ENCODE measurements around the gene RELL2.
A peak's percentile ranks its signal among the peaks of the same experiment; 100 is the strongest.

RELL2 gene

GRCh38 chr5:141668601-141669265 is 31.9 kb downstream of the RELL2 start:
- DNase-seq: peak in 35 of 42 donors; percentile 33 to 88 (median 59)
- intact Hi-C loops (cut with DNase I): no loop called here

- DNase-seq: peak in 7 of 42 donors; percentile 13 to 52 (median 44)
- intact Hi-C loops (cut with DNase I): no loop called here
Measured at GRCh38 chr5:141669520-141669919, 32.7 kb downstream of the RELL2 start.

GRCh38 chr5:141672071-141672840 is 35.5 kb downstream of the RELL2 start:
- intact Hi-C loops (cut with DNase I): no loop called here
- DNase-seq: no peak

GRCh38 chr5:141672841-141673813 is 36.3 kb downstream of the RELL2 start:
- intact Hi-C loops (cut with DNase I): no loop called here
- peak in 40 of 42 donors; percentile 23 to 83 (median 57) for DNase-seq

- DNase-seq: no peak
- intact Hi-C loops (cut with DNase I): no loop called here
Measured at GRCh38 chr5:141674747-141675146, 38.0 kb downstream of the RELL2 start.

- intact Hi-C loops (cut with DNase I): no loop called here
- DNase-seq: no peak
Measured at GRCh38 chr5:141675672-141676071, 38.9 kb downstream of the RELL2 start.

GRCh38 chr5:141677415-141677814 is 40.6 kb downstream of the RELL2 start:
- no peak for DNase-seq
- intact Hi-C loops (cut with DNase I): no loop called here

- intact Hi-C loops (cut with DNase I): no loop called here
- DNase-seq: no peak
Measured at GRCh38 chr5:141680178-141680577, 43.4 kb downstream of the RELL2 start.

GRCh38 chr5:141680751-141681201 is 44.0 kb downstream of the RELL2 start:
- intact Hi-C loops (cut with DNase I): no loop called here
- DNase-seq: no peak

- intact Hi-C loops (cut with DNase I): no loop called here
- DNase-seq: no peak
Measured at GRCh38 chr5:141681295-141681694, 44.5 kb downstream of the RELL2 start.

- intact Hi-C loops (cut with DNase I): no loop called here
- peak in 33 of 42 donors; percentile 15 to 70 (median 33) for DNase-seq
Measured at GRCh38 chr5:141681695-141682641, 45.2 kb downstream of the RELL2 start, which contains the start of gene ARAP3. Gene ARAP3 (minus strand): TSS chr5:141682230. CDS start chr5:141680486, 1,744 bp downstream.

- intact Hi-C loops (cut with DNase I): no loop called here
Measured at GRCh38 chr5:141683596-141684141, 46.9 kb downstream of the RELL2 start.

GRCh38 chr5:141685591-141685990 is 48.8 kb downstream of the RELL2 start:
- intact Hi-C loops (cut with DNase I): no loop called here
- no peak for DNase-seq

More at GRCh38 chr5:141683596-141684141, 46.9 kb downstream of the RELL2 start:
- no peak for DNase-seq

- intact Hi-C loops (cut with DNase I): no loop called here
- no peak for DNase-seq
Measured at GRCh38 chr5:141686648-141687416, 50.0 kb downstream of the RELL2 start.

Measured in head of caudate nucleus (tissue), 42 donors.